ENCODE results near the gene KIF1A. TPM values are rescaled to one million over a fixed set of nuclear protein-coding genes. Genes with fewer than 3 reads are reported as not detected.

Gene KIF1A
- total and polyA plus RNA-seq, 2 experiments from 2014 or later, result 16.1 to 16.5 TPM

GRCh38 chr2:240810199-240810598, 9.8 kb downstream of the KIF1A start:
- Histone ChIP-seq H3K4me2 (no peak overlapping the region), H3K27me3 (no peaks in the 10 kb centered on the region), H3K4me3 (no peak overlapping the region), H3K79me2 (no peaks in the 10 kb centered on the region), H3K9me3 (ENCODE audit: low read depth) (no peaks in the 10 kb centered on the region), H3K4me1 (ENCODE audit: insufficient read depth) (no peaks in the 10 kb centered on the region), H3K9me2 (replicated peaks; ENCODE audit: insufficient read depth) (no peaks in the 10 kb centered on the region), H4K20me1 (ENCODE audit: insufficient read depth, poor library complexity, severe bottlenecking) (no peaks in the 10 kb centered on the region), H3K27ac (no peak overlapping the region), H3K36me3 (replicated peaks; ENCODE audit: insufficient read depth, low read depth) (no peaks in the 10 kb centered on the region), H2AFZ (no peak overlapping the region)
- 71% methylated on average over 6 of the region's 6 CpGs for WGBS (ENCODE audit: low lambda C conversion rate, missing lambda C conversion rate)
- DNase-seq (ENCODE audit: low spot score), result no peak
- TF ChIP-seq EZH2 (IDR thresholded peaks at IDR 0.05; ENCODE audit: borderline replicate concordance), result no peak
- peak; percentile 22 for TF ChIP-seq CTCF (IDR thresholded peaks at IDR 0.05; ENCODE audit: poor library complexity)

- 91% methylated on average over 9 of the region's 9 CpGs for WGBS (ENCODE audit: low lambda C conversion rate, missing lambda C conversion rate)
- no peak for DNase-seq (ENCODE audit: low spot score)
These were observed 10.7 kb downstream of the KIF1A start for GRCh38 chr2:240809276-240809675.

GRCh38 chr2:240806459-240806858, 13.6 kb downstream of the KIF1A start:
- no peak overlapping the region for H3K27ac ChIP-seq
- H3K4me3 ChIP-seq, result no peak overlapping the region
- no peaks in the 10 kb centered on the region for H3K79me2 ChIP-seq
- no peaks in the 10 kb centered on the region for H3K36me3 ChIP-seq (replicated peaks; ENCODE audit: insufficient read depth, low read depth)
- no peaks in the 10 kb centered on the region for H3K9me2 ChIP-seq (replicated peaks; ENCODE audit: insufficient read depth)
- H3K27me3 ChIP-seq, result no peaks in the 10 kb centered on the region
- 93% methylated on average over 2 of the region's 2 CpGs for whole genome bisulfite sequencing (ENCODE audit: low lambda C conversion rate, missing lambda C conversion rate)
- H3K4me1 ChIP-seq (ENCODE audit: insufficient read depth), result no peaks in the 10 kb centered on the region
- TF ChIP-seq EZH2 (IDR thresholded peaks at IDR 0.05; ENCODE audit: borderline replicate concordance) (no peak), EZH2phosphoT487 (IDR thresholded peaks at IDR 0.05; ENCODE audit: low read depth, severe bottlenecking, unreplicated experiment) (no peak), CTCF (IDR thresholded peaks at IDR 0.05; ENCODE audit: poor library complexity) (no peak)
- H4K20me1 ChIP-seq (ENCODE audit: insufficient read depth, poor library complexity, severe bottlenecking), result no peaks in the 10 kb centered on the region
- no peak for DNase-seq (ENCODE audit: low spot score)
- H2AFZ ChIP-seq, result no peak overlapping the region
- H3K9me3 ChIP-seq (ENCODE audit: low read depth), result no peaks in the 10 kb centered on the region
- no peak overlapping the region for H3K4me2 ChIP-seq

More at GRCh38 chr2:240809276-240809675, 10.7 kb downstream of the KIF1A start:
- Histone ChIP-seq H3K9me3 (ENCODE audit: low read depth) (no peaks in the 10 kb centered on the region), H3K27me3 (no peaks in the 10 kb centered on the region), H3K9me2 (replicated peaks; ENCODE audit: insufficient read depth) (no peaks in the 10 kb centered on the region), H3K4me3 (no peak overlapping the region), H2AFZ (no peak overlapping the region), H3K4me1 (ENCODE audit: insufficient read depth) (no peaks in the 10 kb centered on the region), H3K79me2 (no peaks in the 10 kb centered on the region), H3K4me2 (no peak overlapping the region), H4K20me1 (ENCODE audit: insufficient read depth, poor library complexity, severe bottlenecking) (no peaks in the 10 kb centered on the region), H3K27ac (no peak overlapping the region), H3K36me3 (replicated peaks; ENCODE audit: insufficient read depth, low read depth) (no peaks in the 10 kb centered on the region)
- TF ChIP-seq CTCF (IDR thresholded peaks at IDR 0.05; ENCODE audit: poor library complexity), result no peak

- no peak for DNase-seq (ENCODE audit: low spot score)
- TF ChIP-seq EZH2phosphoT487 (IDR thresholded peaks at IDR 0.05; ENCODE audit: low read depth, severe bottlenecking, unreplicated experiment) (no peak), EZH2 (IDR thresholded peaks at IDR 0.05; ENCODE audit: borderline replicate concordance) (no peak), CTCF (IDR thresholded peaks at IDR 0.05; ENCODE audit: poor library complexity) (no peak)
- Histone ChIP-seq H3K27ac (no peak overlapping the region), H3K9me2 (replicated peaks; ENCODE audit: insufficient read depth) (no peaks in the 10 kb centered on the region), H3K4me1 (ENCODE audit: insufficient read depth) (no peaks in the 10 kb centered on the region), H4K20me1 (ENCODE audit: insufficient read depth, poor library complexity, severe bottlenecking) (no peaks in the 10 kb centered on the region), H2AFZ (no peak overlapping the region), H3K27me3 (no peaks in the 10 kb centered on the region), H3K9me3 (ENCODE audit: low read depth) (no peaks in the 10 kb centered on the region), H3K79me2 (no peaks in the 10 kb centered on the region), H3K36me3 (replicated peaks; ENCODE audit: insufficient read depth, low read depth) (no peaks in the 10 kb centered on the region), H3K4me3 (no peak overlapping the region), H3K4me2 (no peak overlapping the region)
- 81% methylated on average over 4 of the region's 4 CpGs for WGBS (ENCODE audit: low lambda C conversion rate, missing lambda C conversion rate)
These were observed 14.0 kb downstream of the KIF1A start for GRCh38 chr2:240806006-240806405.

Data from hepatocyte (in vitro differentiated cells).